GDM1 (cell line): Measurements from ENCODE around the gene DIP2C.
A peak's percentile ranks its signal among the peaks of the same experiment; 100 is the strongest.

Source experiments
- DNase-seq: peaks from one replicate; lab custom pipeline; 2025; lab: John Stamatoyannopoulos, UW

Gene DIP2C

GRCh38 chr10:627032-627992, 62.2 kb downstream of the DIP2C start:
- DNase-seq = no peak

- no peak for DNase-seq
These were observed 63.4 kb downstream of the DIP2C start for GRCh38 chr10:625751-626711.

- DNase-seq = no peak
These were observed 64.2 kb downstream of the DIP2C start for GRCh38 chr10:625333-625696.

- no peak for DNase-seq
These were observed 64.7 kb downstream of the DIP2C start for GRCh38 chr10:624605-625332.

GRCh38 chr10:624312-624604, 65.2 kb downstream of the DIP2C start:
- no peak for DNase-seq

GRCh38 chr10:623477-624311, 65.8 kb downstream of the DIP2C start:
- no peak for DNase-seq

- DNase-seq = no peak
These were observed 66.5 kb downstream of the DIP2C start for GRCh38 chr10:623014-623413.

GRCh38 chr10:621981-622740, 67.3 kb downstream of the DIP2C start:
- DNase-seq = no peak

- no peak for DNase-seq
These were observed 68.0 kb downstream of the DIP2C start for GRCh38 chr10:621513-621912.

GRCh38 chr10:620971-621370, 68.5 kb downstream of the DIP2C start:
- DNase-seq = no peak

- peak; percentile 37 for DNase-seq
These were observed 69.1 kb downstream of the DIP2C start for GRCh38 chr10:620417-620816.

GRCh38 chr10:619710-620109, 69.8 kb downstream of the DIP2C start:
- no peak for DNase-seq

GRCh38 chr10:618229-618989, 71.1 kb downstream of the DIP2C start:
- DNase-seq = no peak

GRCh38 chr10:617471-617870, 72.0 kb downstream of the DIP2C start:
- no peak for DNase-seq

GRCh38 chr10:615583-616152, 73.8 kb downstream of the DIP2C start:
- no peak for DNase-seq

- no peak for DNase-seq
These were observed 74.5 kb downstream of the DIP2C start for GRCh38 chr10:614790-615582.

- no peak for DNase-seq
These were observed 75.2 kb downstream of the DIP2C start for GRCh38 chr10:614139-614711.
